Prostate gland (tissue), 2 donors: ENCODE data around the gene REV3L. TPM values are rescaled to one million over a fixed set of nuclear protein-coding genes. Genes with fewer than 3 reads are reported as not detected.
"Not testable (repeated sequence)": the region's sequence is repeated elsewhere in the genome, so short reads cannot be mapped to it uniquely, and the experiment has no call there.

Experiments used
- DNase-seq: peaks from one replicate; pipeline ENCODE4 v3.0.0-alpha.2; 2019; ENCODE audit warnings: low spot score
- H3K27ac ChIP-seq, 2 donors: fragments of 200-600 bp; sonication (generic); 2 replicates each; pipeline ENCODE4 v1.5.1; 2017 to 2019
- H3K27me3 ChIP-seq: fragments of 200-600 bp; sonication (generic); replicated peaks from 2 replicates; pipeline ENCODE4 v1.5.1; 2019; ENCODE audit not compliant: insufficient read depth
- H3K36me3 ChIP-seq, 2 donors: fragments of 200-600 bp; sonication (generic); 1 replicate in 1 of 2; 2 replicates in 1 of 2; pipeline versions ENCODE4 v1.5.1 to v1.8.1; 2017 to 2019
- H3K4me1 ChIP-seq: fragments of 200-600 bp; sonication (generic); replicated peaks from 2 replicates; pipeline ENCODE4 v1.5.1; 2019
- H3K4me3 ChIP-seq, 2 donors: fragments of 200-600 bp; sonication (generic); 2 replicates each; pipeline ENCODE4 v1.5.1; 2017 to 2019
- H3K9me3 ChIP-seq: fragments of 200-600 bp; sonication (generic); 2 replicates; pipeline ENCODE4 v1.5.1; 2017
- POLR2A ChIP-seq: fragments of 450-650 bp; IDR thresholded peaks from one replicate; pipeline ENCODE4 v1.6.1; 2016; ENCODE audit warnings: antibody characterized with exemption, mild to moderate bottlenecking
- POLR2AphosphoS5 ChIP-seq: sonication (generic); formaldehyde crosslinking; IDR thresholded peaks from one replicate; pipeline ENCODE4 v1.6.1; 2017; ENCODE audit warnings: antibody characterized with exemption
- WGBS: methylation state at CpG from one replicate; pipeline ENCODE4 v1.1.5; 2018; 5-methylcytosine and 5-hydroxymethylcytosine counted together
- intact Hi-C: fragments of 100-400 bp; cut with DNase I; formaldehyde crosslinking; loops from one replicate; pipeline ENCODE4 v1.14.2; 2022
- total RNA-seq, 2 donors: library from RNA; depleted of rRNA; stranded (reverse); fragments of >200 nt; gene quantifications; one replicate each; pipeline ENCODE4 v1.1.0, GENCODE V29; 2016
- TF ChIP-seq, protein P1 (sequence below), 4 experiments: fragments of 200-600 bp in 2 of 4; fragments of 450-650 bp in 2 of 4; sonication (generic) in 2 of 4; IDR thresholded peaks; 1 replicate in 3 of 4; 2 replicates in 1 of 4; pipeline ENCODE4 v1.5.1; 2016 to 2019; ENCODE audit warnings: antibody characterized with exemption in 4 of 4, mild to moderate bottlenecking in 2 of 4, moderate library complexity in 2 of 4

REV3L gene
- total RNA-seq, 2 donors from 2014 or later = 20.0 to 44.2 TPM

- WGBS = 3% methylated on average over 52 of the region's 59 CpGs
- peaks cover 5% of the 10 kb centered on the region for H3K4me1 ChIP-seq
- H3K36me3 ChIP-seq = no peaks in the 10 kb centered on the region
- H3K27ac ChIP-seq = peak overlapping the region; percentile 68 to 79
- TF ChIP-seq POLR2A (peak; percentile 58), POLR2AphosphoS5 (peak; percentile 99)
- TF ChIP-seq, protein P1, sequence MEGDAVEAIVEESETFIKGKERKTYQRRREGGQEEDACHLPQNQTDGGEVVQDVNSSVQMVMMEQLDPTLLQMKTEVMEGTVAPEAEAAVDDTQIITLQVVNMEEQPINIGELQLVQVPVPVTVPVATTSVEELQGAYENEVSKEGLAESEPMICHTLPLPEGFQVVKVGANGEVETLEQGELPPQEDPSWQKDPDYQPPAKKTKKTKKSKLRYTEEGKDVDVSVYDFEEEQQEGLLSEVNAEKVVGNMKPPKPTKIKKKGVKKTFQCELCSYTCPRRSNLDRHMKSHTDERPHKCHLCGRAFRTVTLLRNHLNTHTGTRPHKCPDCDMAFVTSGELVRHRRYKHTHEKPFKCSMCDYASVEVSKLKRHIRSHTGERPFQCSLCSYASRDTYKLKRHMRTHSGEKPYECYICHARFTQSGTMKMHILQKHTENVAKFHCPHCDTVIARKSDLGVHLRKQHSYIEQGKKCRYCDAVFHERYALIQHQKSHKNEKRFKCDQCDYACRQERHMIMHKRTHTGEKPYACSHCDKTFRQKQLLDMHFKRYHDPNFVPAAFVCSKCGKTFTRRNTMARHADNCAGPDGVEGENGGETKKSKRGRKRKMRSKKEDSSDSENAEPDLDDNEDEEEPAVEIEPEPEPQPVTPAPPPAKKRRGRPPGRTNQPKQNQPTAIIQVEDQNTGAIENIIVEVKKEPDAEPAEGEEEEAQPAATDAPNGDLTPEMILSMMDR (IDR thresholded peaks at IDR 0.05) = peak; percentile 93 to 100 (median 98)
- intact Hi-C loops = loop anchor here (5.0 to 10.0 kb wide), 4 partner anchors 218 to 786 kb away; no protein-coding TSS in a partner anchor
- peak; percentile 99 for DNase-seq
- peak overlapping the region; percentile 55 to 63 for H3K4me3 ChIP-seq
- H3K9me3 ChIP-seq = no peaks in the 10 kb centered on the region
- no peaks in the 10 kb centered on the region for H3K27me3 ChIP-seq
These were observed 223.8 kb downstream of the REV3L start for GRCh38 chr6:111259089-111259831.

DNA sequence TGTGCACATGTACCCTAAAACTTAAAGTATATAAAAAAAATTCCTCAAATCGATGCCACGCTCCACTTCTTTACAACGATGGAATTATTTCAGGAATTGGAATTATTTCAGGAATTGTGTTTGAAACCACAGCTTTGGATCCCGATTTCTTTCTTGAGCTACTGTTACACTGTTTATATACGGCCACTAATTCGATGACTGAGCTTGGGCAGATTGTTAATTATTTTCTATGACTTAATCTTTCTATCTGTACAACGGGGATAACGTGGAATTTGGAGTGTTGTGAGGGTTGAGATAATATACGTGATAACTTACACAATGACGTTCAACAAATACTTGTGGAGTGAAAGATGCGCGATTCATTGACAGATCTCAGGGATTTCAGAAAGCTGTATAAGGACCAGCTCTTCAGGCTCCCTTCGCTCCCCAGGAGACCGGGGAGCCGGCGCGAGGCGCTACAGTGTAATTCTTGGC, 224.4 kb downstream of the REV3L start:
- Histone ChIP-seq H3K4me3 (peak overlapping the region; percentile 55 to 63), H3K36me3 (no peaks in the 10 kb centered on the region), H3K9me3 (no peaks in the 10 kb centered on the region), H3K27ac (peak overlapping the region; percentile 68 to 79), H3K27me3 (no peaks in the 10 kb centered on the region), H3K4me1 (peaks cover 5% of the 10 kb centered on the region)
- intact Hi-C loops = loop anchor here (5.0 to 10.0 kb wide), 4 partner anchors 219 to 786 kb away; no protein-coding TSS in a partner anchor
- WGBS = 11% methylated on average over 18 of the region's 18 CpGs
- TF ChIP-seq, protein P1 (IDR thresholded peaks at IDR 0.05) = no peak
- TF ChIP-seq POLR2A = no peak
- TF ChIP-seq POLR2AphosphoS5 = no peak
- DNase-seq = no peak

- H3K4me1 ChIP-seq = peaks cover 5% of the 10 kb centered on the region
- intact Hi-C loops = loop anchor here (5.0 to 10.0 kb wide), 4 partner anchors 219 to 787 kb away; no protein-coding TSS in a partner anchor
These were observed 225.0 kb downstream of the REV3L start for GRCh38 chr6:111258010-111258409.

DNA sequence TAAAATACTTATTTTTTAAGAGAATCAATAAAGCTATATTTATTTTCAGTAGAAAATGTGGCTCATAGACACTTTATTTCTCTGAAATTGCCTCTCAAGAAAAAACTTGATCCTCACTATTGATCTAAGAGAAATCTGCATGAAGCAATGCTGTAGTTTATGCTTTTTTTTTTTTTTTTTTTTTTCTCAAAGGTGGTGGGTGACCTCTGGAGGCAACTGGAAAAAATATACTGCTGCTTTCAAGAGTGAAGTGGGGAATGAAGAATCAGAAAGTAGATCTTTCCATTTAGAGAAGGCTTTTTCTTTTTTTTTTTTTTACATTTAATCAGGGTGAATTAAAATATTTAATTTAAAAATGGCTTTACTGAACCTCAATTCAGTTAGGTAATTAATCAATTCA, 226.4 kb downstream of the REV3L start:
- Histone ChIP-seq H3K36me3 (no peaks in the 10 kb centered on the region), H3K4me3 (no peak overlapping the region), H3K27me3 (no peaks in the 10 kb centered on the region), H3K27ac (no peak overlapping the region), H3K4me1 (peaks cover 5% of the 10 kb centered on the region), H3K9me3 (no peaks in the 10 kb centered on the region)
- DNase-seq = no peak
- intact Hi-C loops = loop anchor here (5.0 to 10.0 kb wide), 4 partner anchors 221 to 788 kb away; no protein-coding TSS in a partner anchor
- TF ChIP-seq POLR2A (no peak), POLR2AphosphoS5 (no peak)
- TF ChIP-seq, protein P1 (IDR thresholded peaks at IDR 0.05) = no peak

More at GRCh38 chr6:111258010-111258409, 225.0 kb downstream of the REV3L start:
- 93% methylated on average over 13 of the region's 13 CpGs for WGBS
- H3K27me3 ChIP-seq = no peaks in the 10 kb centered on the region
- TF ChIP-seq POLR2A (no peak), POLR2AphosphoS5 (no peak)
- TF ChIP-seq, protein P1 (IDR thresholded peaks at IDR 0.05) = no peak
- H3K4me3 ChIP-seq = no peak overlapping the region
- no peaks in the 10 kb centered on the region for H3K36me3 ChIP-seq
- H3K27ac ChIP-seq = no peak overlapping the region
- H3K9me3 ChIP-seq = no peaks in the 10 kb centered on the region
- DNase-seq = no peak

DNA sequence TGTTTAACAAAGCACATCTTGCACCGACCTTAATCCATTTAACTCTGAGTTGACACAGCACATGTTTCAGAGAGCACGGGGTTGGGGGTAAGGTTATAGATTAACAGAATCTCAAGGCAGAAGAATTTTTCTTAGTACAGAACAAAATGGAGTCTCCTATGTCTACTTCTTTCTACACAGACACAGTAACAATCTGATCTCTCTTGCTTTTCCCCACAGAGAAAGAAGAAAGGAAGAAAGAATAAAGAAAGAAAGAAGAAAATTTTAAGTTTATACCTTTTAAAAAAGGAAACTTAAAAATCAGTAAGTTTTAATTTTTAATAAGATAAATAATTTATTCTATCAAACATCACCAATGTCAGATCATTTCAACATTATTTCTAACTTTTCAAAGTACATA, 227.2 kb downstream of the REV3L start:
- H3K36me3 ChIP-seq, H3K27me3 ChIP-seq, H3K27ac ChIP-seq, H3K4me3 ChIP-seq, DNase-seq, H3K4me1 ChIP-seq, H3K9me3 ChIP-seq: not testable (repeated sequence)
- 52% methylated on average over 2 of the region's 2 CpGs for WGBS
- intact Hi-C loops = loop anchor here (5.0 to 10.0 kb wide), 4 partner anchors 221 to 789 kb away; no protein-coding TSS in a partner anchor
